ENCODE measurements around the gene B3GALT6.

The B3GALT6 gene

GRCh38 chr1:1232796-1233566 is 944 bp downstream of the B3GALT6 start:
- DNase-seq = no peak

GRCh38 chr1:1233567-1233892 is 1.5 kb downstream of the B3GALT6 start:
- DNase-seq = no peak

- no peak for DNase-seq
Measured at GRCh38 chr1:1234180-1234808, 2.3 kb downstream of the B3GALT6 start.

GRCh38 chr1:1235016-1235744 is 3.1 kb downstream of the B3GALT6 start:
- no peak for DNase-seq

GRCh38 chr1:1236176-1236763 is 4.2 kb downstream of the B3GALT6 start:
- DNase-seq = no peak

GRCh38 chr1:1236945-1237873 is 5.2 kb downstream of the B3GALT6 start:
- no peak for DNase-seq

- DNase-seq = no peak
Measured at GRCh38 chr1:1237874-1238701, 6.1 kb downstream of the B3GALT6 start.

GRCh38 chr1:1238702-1239178 is 6.7 kb downstream of the B3GALT6 start:
- no peak for DNase-seq

GRCh38 chr1:1239227-1239613 is 7.2 kb downstream of the B3GALT6 start:
- DNase-seq = no peak

GRCh38 chr1:1239614-1240347 is 7.7 kb downstream of the B3GALT6 start:
- no peak for DNase-seq

GRCh38 chr1:1240348-1240732 is 8.3 kb downstream of the B3GALT6 start:
- no peak for DNase-seq

- DNase-seq = no peak
Measured at GRCh38 chr1:1240822-1241587, 9.0 kb downstream of the B3GALT6 start.

- no peak for DNase-seq
Measured at GRCh38 chr1:1241588-1242219, 9.7 kb downstream of the B3GALT6 start.

- no peak for DNase-seq
Measured at GRCh38 chr1:1242461-1243265, 10.6 kb downstream of the B3GALT6 start.

GRCh38 chr1:1243266-1243660 is 11.2 kb downstream of the B3GALT6 start:
- no peak for DNase-seq

GRCh38 chr1:1243807-1244191 is 11.8 kb downstream of the B3GALT6 start:
- no peak for DNase-seq

GRCh38 chr1:1244192-1244811 is 12.3 kb downstream of the B3GALT6 start:
- DNase-seq = no peak

GRCh38 chr1:1245178-1245816 is 13.3 kb downstream of the B3GALT6 start:
- DNase-seq = no peak
